Activated T-helper 2 cell treated with anti-CD3 and anti-CD28 coated beads, Interferon-gamma antibody, Interleukin-2, Interleukin-4, amounts not matched to agents 10 μg/mL and 5 μg/mL and 100 μg/mL, durations not matched to agents 14 hours and 24 hours and 36 hours (primary cell): ENCODE data around the gene NEU3. TPM values are rescaled to one million over a fixed set of nuclear protein-coding genes. Genes with fewer than 3 reads are reported as not detected.

Source experiments
- DNase-seq: peaks from one replicate; pipeline ENCODE4 v3.0.0; 2021; ENCODE audit warnings: low spot score
- H3K27ac Mint-ChIP-seq: one replicate; pipeline ENCODE4 v1.8.0; 2021; ENCODE audit warnings: mixed read lengths
- H3K27me3 Mint-ChIP-seq: one replicate; pipeline ENCODE4 v1.8.0; 2021; ENCODE audit warnings: low read depth, mixed read lengths
- H3K36me3 Mint-ChIP-seq: one replicate; pipeline ENCODE4 v1.8.0; 2021; ENCODE audit warnings: low read depth, mixed read lengths
- H3K4me1 Mint-ChIP-seq: one replicate; pipeline ENCODE4 v1.8.0; 2021; ENCODE audit warnings: low read depth, mixed read lengths
- H3K4me3 Mint-ChIP-seq: one replicate; pipeline ENCODE4 v1.8.0; 2021; ENCODE audit warnings: low read depth, mild to moderate bottlenecking, moderate library complexity, mixed read lengths
- H3K9me3 Mint-ChIP-seq: one replicate; pipeline ENCODE4 v1.8.0; 2021; ENCODE audit warnings: mixed read lengths
- intact Hi-C: fragments of 100-400 bp; cut with micrococcal nuclease; formaldehyde crosslinking; loops from one replicate; pipeline ENCODE4 v1.15.1; 2023
- total RNA-seq: library from RNA; stranded (reverse); gene quantifications from 2 replicates; pipeline ENCODE4 v1.2.3, GENCODE V29; 2022

The NEU3 gene
- total RNA-seq, 1 donor from 2014 or later, result 16.5 TPM

GRCh38 chr11:75055511-75055910 is 66.8 kb downstream of the NEU3 start:
- Mint-ChIP-seq H3K4me3 (no peak overlapping the region), H3K9me3 (peaks cover 10% of the 10 kb centered on the region), H3K4me1 (no peaks in the 10 kb centered on the region), H3K27me3 (peaks cover 16% of the 10 kb centered on the region), H3K27ac (no peak overlapping the region), H3K36me3 (no peaks in the 10 kb centered on the region)
- DNase-seq, result no peak
- intact Hi-C loops, result no loop called here

- Mint-ChIP-seq H3K36me3 (no peaks in the 10 kb centered on the region), H3K4me3 (no peak overlapping the region), H3K27me3 (peaks cover 16% of the 10 kb centered on the region), H3K27ac (no peak overlapping the region), H3K4me1 (no peaks in the 10 kb centered on the region), H3K9me3 (peaks cover 10% of the 10 kb centered on the region)
- DNase-seq, result no peak
- intact Hi-C loops, result no loop called here
Observed at GRCh38 chr11:75056814-75057213, 68.1 kb downstream of the NEU3 start.

GRCh38 chr11:75059299-75059698 is 70.6 kb downstream of the NEU3 start:
- no peak for DNase-seq
- Mint-ChIP-seq H3K36me3 (no peaks in the 10 kb centered on the region), H3K27ac (no peak overlapping the region), H3K27me3 (peaks cover 13% of the 10 kb centered on the region), H3K9me3 (no peaks in the 10 kb centered on the region), H3K4me3 (no peak overlapping the region), H3K4me1 (no peaks in the 10 kb centered on the region)
- intact Hi-C loops, result no loop called here

- H3K27me3 Mint-ChIP-seq, result peaks cover 31% of the 10 kb centered on the region
- intact Hi-C loops, result loop anchor here (10.0 kb wide), 1 partner anchor 59 kb away; no protein-coding TSS in a partner anchor
- H3K27ac Mint-ChIP-seq, result no peak overlapping the region
- H3K4me1 Mint-ChIP-seq, result no peaks in the 10 kb centered on the region
- H3K36me3 Mint-ChIP-seq, result no peaks in the 10 kb centered on the region
- DNase-seq, result no peak
- no peak overlapping the region for H3K4me3 Mint-ChIP-seq
- peaks cover 4% of the 10 kb centered on the region for H3K9me3 Mint-ChIP-seq
Observed at GRCh38 chr11:75063741-75064314, 75.1 kb downstream of the NEU3 start.

GRCh38 chr11:75066061-75066460 is 77.3 kb downstream of the NEU3 start:
- Mint-ChIP-seq H3K27me3 (peaks cover 28% of the 10 kb centered on the region), H3K36me3 (no peaks in the 10 kb centered on the region), H3K4me3 (no peak overlapping the region), H3K27ac (no peak overlapping the region), H3K9me3 (peaks cover 4% of the 10 kb centered on the region), H3K4me1 (peaks cover 4% of the 10 kb centered on the region)
- intact Hi-C loops, result loop anchor here (10.0 kb wide), 1 partner anchor 61 kb away; no protein-coding TSS in a partner anchor
- DNase-seq, result no peak

Other genes with a start within 250 kb of the NEU3 start
- gene RNF169, start 240.1 kb upstream of the NEU3 start, total RNA-seq, result 14.3 and 14.4 TPM in 2 replicates
- 9.9 and 10.7 TPM in 2 replicates for gene XRRA1, start 39.8 kb upstream of the NEU3 start, total RNA-seq
- gene SPCS2, start 39.7 kb upstream of the NEU3 start, total RNA-seq, result 169 and 173 TPM in 2 replicates
- not detected in 2 replicates for gene OR2AT4, start 107.9 kb downstream of the NEU3 start, total RNA-seq
- gene SLCO2B1, start 162.2 kb downstream of the NEU3 start, total RNA-seq, result not detected in 2 replicates